HG03064 (cell line): Measurements from ENCODE around the gene CRY2.

Source experiments
- ATAC-seq: cut with Tn5 transposase; IDR thresholded peaks from one replicate; pipeline ENCODE4 v1.9.1; 2021; ENCODE audit warnings: low read depth; ENCODE audit not compliant: unreplicated experiment

CRY2 gene

GRCh38 chr11:45913514-45913913 is 66.2 kb downstream of the CRY2 start:
- ATAC-seq = no peak

- no peak for ATAC-seq
These were observed 66.8 kb downstream of the CRY2 start for GRCh38 chr11:45913942-45914635.

GRCh38 chr11:45915446-45915845 is 68.2 kb downstream of the CRY2 start:
- no peak for ATAC-seq

GRCh38 chr11:45917286-45917622 is 70.0 kb downstream of the CRY2 start:
- ATAC-seq = no peak

GRCh38 chr11:45917623-45918330 is 70.5 kb downstream of the CRY2 start, which contains the start of gene PEX16:
PEX16 (minus strand) TSS chr11:45917877; CDS start chr11:45917811, 66 bp downstream.
- peak; percentile 86 for ATAC-seq

GRCh38 chr11:45918331-45918941 is 71.2 kb downstream of the CRY2 start:
- ATAC-seq = no peak

GRCh38 chr11:45918962-45919675 is 71.8 kb downstream of the CRY2 start:
- ATAC-seq = no peak

GRCh38 chr11:45919806-45920530 is 72.7 kb downstream of the CRY2 start:
- ATAC-seq = no peak

- no peak for ATAC-seq
These were observed 73.5 kb downstream of the CRY2 start for GRCh38 chr11:45920531-45921477.

GRCh38 chr11:45921561-45922424 is 74.5 kb downstream of the CRY2 start:
- no peak for ATAC-seq

GRCh38 chr11:45922425-45923082 is 75.3 kb downstream of the CRY2 start, which contains the start of gene LARGE2:
LARGE2 (plus strand) TSS chr11:45922656; CDS start chr11:45922883, 227 bp downstream.
- no peak for ATAC-seq

GRCh38 chr11:45924036-45924915 is 77.0 kb downstream of the CRY2 start:
- ATAC-seq = no peak

- ATAC-seq = no peak
These were observed 77.7 kb downstream of the CRY2 start for GRCh38 chr11:45924927-45925326.

- no peak for ATAC-seq
These were observed 78.3 kb downstream of the CRY2 start for GRCh38 chr11:45925550-45925949.

GRCh38 chr11:45926001-45926401 is 78.7 kb downstream of the CRY2 start:
- ATAC-seq = no peak

GRCh38 chr11:45926536-45927331 is 79.5 kb downstream of the CRY2 start:
- no peak for ATAC-seq
